Measurements from ENCODE around the gene CLCF1.

Gene CLCF1

DNA sequence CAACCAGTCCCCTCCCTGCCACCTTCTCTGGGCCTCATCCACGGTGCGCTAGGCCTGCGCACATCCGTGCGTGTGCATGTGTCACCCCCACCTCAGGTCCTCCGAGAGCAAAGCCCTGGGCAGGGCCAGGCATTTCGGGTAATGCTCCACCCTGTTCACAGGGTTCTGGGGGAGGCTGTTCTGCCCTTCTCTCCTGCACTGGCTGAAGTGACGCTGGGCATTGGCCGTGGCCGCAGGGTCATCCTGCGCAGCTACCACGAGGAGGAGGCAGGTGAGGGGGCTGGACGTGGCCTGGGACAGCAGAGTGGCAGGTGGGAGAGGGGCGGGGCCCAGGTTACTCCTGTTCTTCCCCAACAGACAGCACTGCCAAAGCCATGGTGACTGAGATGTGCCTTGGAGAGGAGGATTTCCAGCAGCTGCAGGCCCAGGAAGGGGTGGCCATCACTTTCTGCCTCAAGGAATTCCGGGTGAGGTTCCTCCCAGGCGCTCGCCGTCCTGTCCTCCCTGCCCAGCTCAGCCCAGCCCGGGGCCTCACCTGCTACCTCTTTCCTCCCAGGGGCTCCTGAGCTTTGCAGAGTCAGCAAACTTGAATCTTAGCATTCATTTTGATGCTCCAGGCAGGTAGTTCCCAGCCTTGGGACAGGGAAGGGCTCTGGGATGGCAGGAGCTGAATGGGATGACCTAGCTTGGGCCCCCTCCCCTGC, 22.3 kb upstream of the CLCF1 start:
- H3K27ac ChIP-seq (ENCODE audit: insufficient read depth in 1 of 2, low read depth in 1 of 2, low read length in 2 of 2, poor library complexity in 1 of 2, severe bottlenecking in 2 of 2), result no peak overlapping the region
- DNase-seq, result no peak
- peaks cover 5 to 66% (median 41%) of the 10 kb centered on the region in 4 experiments for H3K36me3 ChIP-seq (ENCODE audit: control insufficient read depth in 4 of 4, insufficient read depth in 4 of 4, low read length in 3 of 4)
- POLR2A ChIA-PET, result no interaction called here
- peaks cover 1 to 70% (median 49%) of the 10 kb centered on the region in 4 experiments for H3K4me1 ChIP-seq (ENCODE audit: control extremely low read depth in 1 of 4, control insufficient read depth in 4 of 4, insufficient read depth in 4 of 4, low read length in 3 of 4)
- CTCF ChIA-PET, result interaction anchor here (0.8 to 1.7 kb wide), 7 partner anchors 9 to 69 kb away, joined by 3 to 6 read pairs (median 3); no protein-coding TSS in a partner anchor
- no peak overlapping the region for H3K4me3 ChIP-seq (ENCODE audit: control insufficient read depth in 1 of 7, extremely low read depth in 1 of 7, insufficient read depth in 4 of 7, low read depth in 2 of 7, low read length in 6 of 7)
- 98% methylated on average over 16 of the region's 19 CpGs for WGBS (ENCODE audit: insufficient coverage)
- no peaks in the 10 kb centered on the region for H3K9me3 ChIP-seq (ENCODE audit: control extremely low read depth in 1 of 5, control insufficient read depth in 4 of 5, insufficient read depth in 2 of 5, low read depth in 1 of 5, low read length in 4 of 5)
- H3K27me3 ChIP-seq (replicated peaks in 2 of 5; ENCODE audit: control insufficient read depth in 4 of 5, insufficient read depth in 5 of 5, low read length in 4 of 5), result no peaks in the 10 kb centered on the region

DNA sequence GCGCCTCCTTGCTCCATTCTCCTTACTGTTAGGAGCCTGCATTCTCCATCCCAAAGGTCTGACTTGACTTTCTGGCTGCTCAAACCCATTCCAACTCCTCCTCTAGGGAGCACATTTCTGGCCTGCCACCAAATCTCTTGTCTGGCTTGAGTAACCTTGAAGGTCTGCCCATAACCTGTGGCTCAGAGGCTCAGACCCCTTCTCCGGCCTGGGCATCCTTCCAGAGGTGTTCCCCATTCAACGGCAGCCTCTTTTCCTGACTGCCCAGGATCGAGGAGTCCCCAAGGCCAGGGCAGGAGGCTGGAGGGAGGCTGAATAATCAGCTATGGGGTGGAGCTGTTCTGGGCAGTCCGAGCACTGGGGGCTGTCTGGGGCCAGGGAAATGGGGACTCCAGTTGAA, 20.6 kb upstream of the CLCF1 start:
- DNase-seq, result no peak
- H3K27ac ChIP-seq (ENCODE audit: insufficient read depth in 1 of 2, low read depth in 1 of 2, low read length in 2 of 2, poor library complexity in 1 of 2, severe bottlenecking in 2 of 2), result no peak overlapping the region
- H3K4me3 ChIP-seq (ENCODE audit: control insufficient read depth in 1 of 7, extremely low read depth in 1 of 7, insufficient read depth in 4 of 7, low read depth in 2 of 7, low read length in 6 of 7), result no peak overlapping the region
- peaks cover 3 to 64% (median 39%) of the 10 kb centered on the region in 4 experiments for H3K4me1 ChIP-seq (ENCODE audit: control extremely low read depth in 1 of 4, control insufficient read depth in 4 of 4, insufficient read depth in 4 of 4, low read length in 3 of 4)
- H3K36me3 ChIP-seq (ENCODE audit: control insufficient read depth in 4 of 4, insufficient read depth in 4 of 4, low read length in 3 of 4), result peaks cover 3 to 52% (median 29%) of the 10 kb centered on the region in 4 experiments
- CTCF ChIA-PET, result interaction anchor here (1.3 to 25.8 kb wide), 2 partner anchors 11 to 36 kb away, joined by 5 to 892 read pairs; partner anchors contain the start of gene POLD4
- WGBS (ENCODE audit: insufficient coverage), result 98% methylated on average over 5 of the region's 5 CpGs
- no peaks in the 10 kb centered on the region for H3K9me3 ChIP-seq (ENCODE audit: control extremely low read depth in 1 of 5, control insufficient read depth in 4 of 5, insufficient read depth in 2 of 5, low read depth in 1 of 5, low read length in 4 of 5)
- POLR2A ChIA-PET, result interaction anchor here (0.6 kb wide), 1 partner anchor 11 kb away, joined by 5 read pairs; no protein-coding TSS in a partner anchor
- H3K27me3 ChIP-seq (replicated peaks in 2 of 5; ENCODE audit: control insufficient read depth in 4 of 5, insufficient read depth in 5 of 5, low read length in 4 of 5), result no peaks in the 10 kb centered on the region

DNA sequence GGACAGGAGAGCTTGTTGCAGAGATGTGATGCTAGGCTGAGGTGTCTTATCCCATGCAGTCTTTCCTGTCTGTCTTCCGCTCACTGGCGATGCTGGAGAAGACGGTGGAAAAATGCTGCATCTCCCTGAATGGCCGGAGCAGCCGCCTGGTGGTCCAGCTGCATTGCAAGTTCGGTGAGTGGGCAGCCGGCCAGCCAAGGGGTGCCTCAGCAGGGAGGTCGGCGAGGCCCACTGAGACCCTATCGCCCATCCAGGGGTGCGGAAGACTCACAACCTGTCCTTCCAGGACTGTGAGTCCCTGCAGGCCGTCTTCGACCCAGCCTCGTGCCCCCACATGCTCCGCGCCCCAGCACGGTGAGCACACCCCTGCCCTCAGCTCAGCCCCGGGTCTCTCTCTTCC, 20.0 kb upstream of the CLCF1 start:
- CTCF ChIA-PET, result interaction anchor here (25.8 kb wide), 1 partner anchor 35 kb away, joined by 892 read pairs; the partner anchor contains the start of gene POLD4
- Histone ChIP-seq H3K36me3 (ENCODE audit: control insufficient read depth in 4 of 4, insufficient read depth in 4 of 4, low read length in 3 of 4) (peaks cover 2 to 47% (median 23%) of the 10 kb centered on the region in 4 experiments), H3K4me1 (ENCODE audit: control extremely low read depth in 1 of 4, control insufficient read depth in 4 of 4, insufficient read depth in 4 of 4, low read length in 3 of 4) (peaks cover 3 to 59% (median 38%) of the 10 kb centered on the region in 4 experiments)

DNA sequence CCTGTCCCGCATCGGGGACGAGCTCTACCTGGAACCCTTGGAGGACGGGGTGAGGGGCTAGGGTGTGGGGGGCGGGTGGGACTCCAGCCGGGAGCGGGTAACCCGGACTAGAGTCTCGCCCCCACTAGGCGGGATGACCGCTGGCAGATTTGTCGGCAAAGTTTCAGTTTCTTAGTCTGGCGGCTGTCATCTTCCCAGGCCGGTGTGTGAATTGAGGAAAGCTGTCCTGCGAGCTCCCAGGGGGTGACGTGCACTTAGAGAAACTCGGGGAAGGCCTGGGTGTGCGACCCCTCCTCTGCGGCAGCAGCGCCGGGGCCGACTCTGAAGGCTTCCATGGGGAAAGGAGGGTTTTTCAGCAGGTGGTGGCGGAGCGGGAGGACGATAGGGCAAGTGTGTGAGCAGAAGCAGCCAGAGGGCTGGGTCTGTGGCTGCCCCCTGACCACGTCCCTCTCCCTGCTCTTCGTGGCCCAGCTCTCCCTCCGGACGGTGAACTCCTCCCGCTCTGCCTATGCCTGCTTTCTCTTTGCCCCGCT, 18.9 kb upstream of the CLCF1 start:
- Histone ChIP-seq H3K4me1 (ENCODE audit: control extremely low read depth in 1 of 4, control insufficient read depth in 4 of 4, insufficient read depth in 4 of 4, low read length in 3 of 4) (peaks cover 3 to 48% (median 29%) of the 10 kb centered on the region in 4 experiments), H3K27ac (ENCODE audit: insufficient read depth in 1 of 2, low read depth in 1 of 2, low read length in 2 of 2, poor library complexity in 1 of 2, severe bottlenecking in 2 of 2) (peak overlapping the region in 1 of 2 experiments; percentile 66), H3K4me3 (ENCODE audit: control insufficient read depth in 1 of 7, extremely low read depth in 1 of 7, insufficient read depth in 4 of 7, low read depth in 2 of 7, low read length in 6 of 7) (peak overlapping the region; percentile 43 to 90 (median 74)), H3K9me3 (ENCODE audit: control extremely low read depth in 1 of 5, control insufficient read depth in 4 of 5, insufficient read depth in 2 of 5, low read depth in 1 of 5, low read length in 4 of 5) (no peaks in the 10 kb centered on the region), H3K27me3 (replicated peaks in 2 of 5; ENCODE audit: control insufficient read depth in 4 of 5, insufficient read depth in 5 of 5, low read length in 4 of 5) (no peaks in the 10 kb centered on the region), H3K36me3 (ENCODE audit: control insufficient read depth in 4 of 4, insufficient read depth in 4 of 4, low read length in 3 of 4) (peaks cover 2 to 35% (median 13%) of the 10 kb centered on the region in 4 experiments)
- ChIA-PET POLR2A (interaction anchor here (0.9 to 2.3 kb wide), 3 partner anchors 9 to 73 kb away, joined by 3 to 8 read pairs (median 8); partner anchors contain the start of genes PPP1CA and TBC1D10C), CTCF (interaction anchor here (0.6 to 25.8 kb wide), 7 partner anchors 10 to 98 kb away, joined by 3 to 892 read pairs (median 3); partner anchors contain the start of genes POLD4, PPP1CA and TBC1D10C)
- WGBS (ENCODE audit: insufficient coverage), result 20% methylated on average over 25 of the region's 31 CpGs
- DNase-seq, result no peak

More for the DNA sequence above, 20.0 kb upstream of the CLCF1 start:
- POLR2A ChIA-PET, result interaction anchor here (1.0 kb wide), 1 partner anchor 8 kb away, joined by 4 read pairs; the partner anchor contains the start of gene PPP1CA
- DNase-seq, result no peak
- no peaks in the 10 kb centered on the region for H3K27me3 ChIP-seq (replicated peaks in 2 of 5; ENCODE audit: control insufficient read depth in 4 of 5, insufficient read depth in 5 of 5, low read length in 4 of 5)
- 96% methylated on average over 18 of the region's 18 CpGs for WGBS (ENCODE audit: insufficient coverage)
- no peak overlapping the region for H3K27ac ChIP-seq (ENCODE audit: insufficient read depth in 1 of 2, low read depth in 1 of 2, low read length in 2 of 2, poor library complexity in 1 of 2, severe bottlenecking in 2 of 2)
- H3K9me3 ChIP-seq (ENCODE audit: control extremely low read depth in 1 of 5, control insufficient read depth in 4 of 5, insufficient read depth in 2 of 5, low read depth in 1 of 5, low read length in 4 of 5), result no peaks in the 10 kb centered on the region
- no peak overlapping the region for H3K4me3 ChIP-seq (ENCODE audit: control insufficient read depth in 1 of 7, extremely low read depth in 1 of 7, insufficient read depth in 4 of 7, low read depth in 2 of 7, low read length in 6 of 7)

DNA sequence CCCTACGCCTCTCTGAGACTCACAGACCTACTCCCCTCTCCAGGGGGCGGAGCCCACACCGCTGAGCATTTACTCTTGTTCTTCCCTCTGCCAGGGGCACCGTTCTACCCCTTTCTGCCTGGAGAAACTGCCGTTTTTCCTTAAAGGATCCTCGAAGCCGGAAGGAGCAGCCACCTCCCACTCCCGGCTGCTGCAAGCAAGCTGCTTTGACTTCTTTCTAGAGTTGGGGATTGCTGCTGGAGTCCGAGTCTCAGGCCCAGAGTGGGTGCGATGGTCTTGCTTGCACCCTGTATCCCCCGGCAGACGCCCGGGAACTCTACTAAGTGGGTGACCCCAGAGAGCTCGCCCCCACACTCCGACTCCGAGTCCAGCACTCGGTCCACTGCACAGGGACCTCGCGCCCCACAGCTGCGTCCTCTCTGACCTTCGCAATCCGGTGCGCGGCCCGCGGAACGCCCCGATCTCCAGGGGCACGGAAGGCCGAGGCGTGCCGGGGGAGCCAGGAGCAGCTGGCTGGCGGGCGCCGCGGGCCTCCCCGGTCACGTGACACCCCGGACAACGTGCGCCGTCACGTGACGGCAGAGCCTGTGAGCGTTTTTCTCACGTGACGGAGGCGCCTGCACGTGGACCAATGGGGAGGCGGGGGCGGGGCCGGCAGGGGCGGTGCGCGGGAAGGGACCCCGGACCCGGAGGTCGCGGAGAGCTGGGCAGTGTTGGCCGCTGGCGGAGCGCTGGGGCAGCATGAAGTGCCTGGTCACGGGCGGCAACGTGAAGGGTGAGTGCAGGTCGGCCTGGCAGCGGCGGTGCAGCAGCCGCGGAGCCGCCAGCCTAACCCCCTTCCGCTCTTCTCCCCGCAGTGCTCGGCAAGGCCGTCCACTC, 18.1 kb upstream of the CLCF1 start, which contains the start of gene RAD9A:
RAD9A (plus strand) TSS at position 683 of the 879 bp plus-strand sequence; CDS start at position 742, 59 bp downstream.
- ChIA-PET CTCF (interaction anchor here (0.6 to 25.8 kb wide), 8 partner anchors 9 to 99 kb away, joined by 3 to 892 read pairs (median 4); partner anchors contain the start of genes POLD4, PPP1CA and TBC1D10C), POLR2A (interaction anchor here (0.9 to 2.3 kb wide), 4 partner anchors 10 to 73 kb away, joined by 3 to 8 read pairs (median 6); partner anchors contain the start of genes POLD4, PPP1CA and TBC1D10C)
- peak; percentile 93 to 96 (median 95) for DNase-seq
- WGBS (ENCODE audit: insufficient coverage), result 0% methylated on average over 52 of the region's 75 CpGs
- Histone ChIP-seq H3K27me3 (replicated peaks in 2 of 5; ENCODE audit: control insufficient read depth in 4 of 5, insufficient read depth in 5 of 5, low read length in 4 of 5) (no peaks in the 10 kb centered on the region), H3K4me1 (ENCODE audit: control extremely low read depth in 1 of 4, control insufficient read depth in 4 of 4, insufficient read depth in 4 of 4, low read length in 3 of 4) (peaks cover 3 to 47% (median 23%) of the 10 kb centered on the region in 4 experiments), H3K27ac (ENCODE audit: insufficient read depth in 1 of 2, low read depth in 1 of 2, low read length in 2 of 2, poor library complexity in 1 of 2, severe bottlenecking in 2 of 2) (peak within 1 kb of the TSS; percentile 50 to 79), H3K9me3 (ENCODE audit: control extremely low read depth in 1 of 5, control insufficient read depth in 4 of 5, insufficient read depth in 2 of 5, low read depth in 1 of 5, low read length in 4 of 5) (no peaks in the 10 kb centered on the region), H3K36me3 (ENCODE audit: control insufficient read depth in 4 of 4, insufficient read depth in 4 of 4, low read length in 3 of 4) (peaks cover 2 to 31% (median 13%) of the 10 kb centered on the region in 4 experiments), H3K4me3 (ENCODE audit: control insufficient read depth in 1 of 7, extremely low read depth in 1 of 7, insufficient read depth in 4 of 7, low read depth in 2 of 7, low read length in 6 of 7) (peak within 1 kb of the TSS; percentile 46 to 90 (median 74))

DNA sequence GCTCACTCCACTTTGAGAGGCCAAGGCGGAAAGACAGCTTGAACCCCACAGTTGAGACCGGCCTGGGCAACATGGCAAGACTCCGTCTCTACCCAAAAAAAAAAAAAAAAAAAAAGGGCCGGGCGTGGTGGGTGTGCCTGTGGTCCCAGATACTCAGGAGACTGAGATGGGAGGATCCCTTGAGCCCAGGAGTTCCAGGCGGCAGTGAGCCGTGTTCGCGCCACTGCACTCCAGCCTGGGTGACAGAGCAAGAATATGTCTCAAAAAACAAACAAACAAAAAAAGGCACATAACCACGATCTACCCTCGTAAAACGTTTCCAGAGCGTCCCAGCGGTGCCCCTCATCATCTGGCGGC, 17.5 kb upstream of the CLCF1 start:
- Histone ChIP-seq H3K27me3 (replicated peaks in 2 of 5; ENCODE audit: control insufficient read depth in 4 of 5, insufficient read depth in 5 of 5, low read length in 4 of 5) (no peaks in the 10 kb centered on the region), H3K9me3 (ENCODE audit: control extremely low read depth in 1 of 5, control insufficient read depth in 4 of 5, insufficient read depth in 2 of 5, low read depth in 1 of 5, low read length in 4 of 5) (no peaks in the 10 kb centered on the region), H3K36me3 (ENCODE audit: control insufficient read depth in 4 of 4, insufficient read depth in 4 of 4, low read length in 3 of 4) (peaks cover 2 to 25% (median 11%) of the 10 kb centered on the region in 4 experiments), H3K27ac (ENCODE audit: insufficient read depth in 1 of 2, low read depth in 1 of 2, low read length in 2 of 2, poor library complexity in 1 of 2, severe bottlenecking in 2 of 2) (peak overlapping the region; percentile 50 to 79), H3K4me1 (ENCODE audit: control extremely low read depth in 1 of 4, control insufficient read depth in 4 of 4, insufficient read depth in 4 of 4, low read length in 3 of 4) (peaks cover 3 to 41% (median 19%) of the 10 kb centered on the region in 4 experiments), H3K4me3 (ENCODE audit: control insufficient read depth in 1 of 7, extremely low read depth in 1 of 7, insufficient read depth in 4 of 7, low read depth in 2 of 7, low read length in 6 of 7) (peak overlapping the region; percentile 33 to 90 (median 74))
- CTCF ChIA-PET, result interaction anchor here (0.6 to 25.8 kb wide), 8 partner anchors 8 to 188 kb away, joined by 3 to 892 read pairs (median 4); partner anchors contain the start of genes POLD4 and PPP1CA
- no peak for DNase-seq
- POLR2A ChIA-PET, result interaction anchor here (1.2 to 2.3 kb wide), 2 partner anchors 14 to 37 kb away, joined by 4 to 8 read pairs; partner anchors contain the start of genes POLD4 and TBC1D10C
- 0% methylated on average over 6 of the region's 15 CpGs for WGBS (ENCODE audit: insufficient coverage)
